GM19025 (cell line): ENCODE results near the gene IGFL2.
"Not testable (repeated sequence)": the region's sequence is repeated elsewhere in the genome, so short reads cannot be mapped to it uniquely, and the experiment has no call there.

Experiments
- ATAC-seq: cut with Tn5 transposase; IDR thresholded peaks from one replicate; pipeline ENCODE4 v1.9.1; 2021; ENCODE audit warnings: mild to moderate bottlenecking, low read depth, moderate library complexity; ENCODE audit not compliant: unreplicated experiment

The IGFL2 gene

DNA sequence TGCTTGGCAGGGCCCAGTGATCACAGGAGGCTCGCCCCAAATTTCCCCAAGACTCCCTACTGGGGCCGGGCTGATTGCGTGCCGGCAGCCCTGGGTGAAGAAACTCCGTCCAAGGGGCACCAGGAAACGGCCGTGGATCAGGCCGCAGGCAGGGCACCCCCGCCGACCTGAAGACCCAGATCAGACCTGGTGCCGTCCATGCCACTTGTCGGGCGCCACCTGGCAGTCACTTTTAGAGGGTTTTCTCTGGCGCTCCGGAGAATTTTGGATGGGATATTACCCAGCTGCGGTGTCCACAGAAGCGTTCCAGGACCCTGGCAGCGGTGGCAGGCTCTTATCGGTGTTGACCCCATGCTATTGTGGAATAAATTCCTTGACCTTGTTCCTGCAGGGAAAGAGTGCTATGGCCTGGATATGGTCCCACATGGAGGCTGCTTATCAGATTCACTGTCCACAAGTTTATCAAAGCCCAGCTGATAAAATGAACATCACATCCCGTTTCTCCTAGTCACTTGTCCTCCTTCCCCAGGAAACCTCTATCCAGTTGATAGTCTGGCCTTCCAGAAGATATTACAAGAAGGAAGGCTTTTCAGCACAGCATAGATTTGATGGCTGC lies 38.2 kb downstream of the IGFL2 start:
- no peak for ATAC-seq

GRCh38 chr19:46186717-46187101 lies 38.7 kb downstream of the IGFL2 start:
- ATAC-seq: no peak

- no peak for ATAC-seq
These were observed 42.2 kb downstream of the IGFL2 start for GRCh38 chr19:46189971-46190888.

- no peak for ATAC-seq
These were observed 43.3 kb downstream of the IGFL2 start for GRCh38 chr19:46191356-46191755.

- no peak for ATAC-seq
These were observed 43.9 kb downstream of the IGFL2 start for GRCh38 chr19:46191972-46192371.

DNA sequence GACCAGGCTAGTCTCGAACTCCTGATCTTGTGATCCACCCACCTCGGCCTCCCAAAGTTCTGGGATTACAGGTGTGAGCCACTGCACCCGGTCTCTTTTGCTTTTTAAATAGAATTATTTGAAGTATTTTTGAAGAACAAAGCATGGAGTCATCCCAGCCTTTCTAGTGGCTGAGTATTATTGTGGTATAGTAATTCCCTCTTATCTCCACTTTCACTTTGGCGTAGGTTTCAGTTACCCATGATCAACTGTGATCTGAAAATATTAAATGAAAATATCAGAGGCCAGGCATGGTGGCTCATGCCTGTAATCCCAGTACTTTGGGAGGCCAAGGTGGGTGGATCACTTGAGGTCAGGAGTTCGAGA lies 44.6 kb downstream of the IGFL2 start:
- not testable (repeated sequence) for ATAC-seq

DNA sequence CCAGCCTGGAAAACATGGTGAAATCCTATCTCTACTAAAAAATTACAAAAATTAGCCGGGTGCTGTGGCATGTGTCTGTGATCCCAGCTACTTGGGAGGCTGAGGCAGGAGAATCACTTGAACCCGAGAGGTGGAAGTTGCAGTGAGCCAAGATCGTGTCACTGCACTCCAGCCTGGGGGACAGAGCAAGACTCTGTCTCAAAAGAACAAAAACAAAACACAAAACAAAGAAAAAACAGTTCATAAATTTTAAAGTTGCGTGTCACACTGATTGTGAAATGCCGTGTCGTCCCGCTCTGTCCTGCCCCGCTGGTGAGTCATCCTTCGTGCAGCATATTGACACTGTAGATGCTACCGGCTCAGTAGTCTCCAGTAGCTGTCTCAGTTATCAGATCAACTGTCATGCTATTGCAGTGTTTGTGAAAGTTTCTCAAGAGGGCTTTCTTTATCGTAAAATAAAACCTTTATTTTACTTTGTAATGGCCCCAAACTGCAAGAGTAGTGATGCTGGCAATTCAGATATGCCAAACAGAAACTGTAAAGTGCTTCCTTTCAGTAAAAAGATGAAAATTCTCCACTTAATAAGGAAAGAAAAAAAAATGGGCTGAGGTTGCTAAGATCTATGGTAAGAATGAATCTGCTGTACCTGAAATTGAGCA lies 45.1 kb downstream of the IGFL2 start:
- no peak for ATAC-seq

DNA sequence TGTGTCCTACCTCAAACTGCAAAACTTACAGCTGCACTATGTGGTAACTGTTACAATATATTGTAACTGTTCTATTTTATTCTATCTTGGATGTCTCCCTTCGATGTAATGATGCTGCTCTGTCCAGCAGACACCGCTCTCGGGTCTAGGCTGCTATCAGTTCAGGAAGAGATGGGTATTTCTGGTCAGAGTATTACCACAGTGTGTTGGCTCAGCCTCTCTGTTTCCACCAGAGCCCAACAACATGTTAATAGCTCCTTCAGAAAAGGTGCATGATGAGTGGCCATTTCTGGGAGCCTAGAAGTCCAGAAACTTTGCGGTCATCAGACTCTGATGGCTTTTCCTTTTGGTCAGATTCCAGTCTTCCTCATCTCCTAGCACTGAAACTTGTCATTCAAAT lies 45.6 kb downstream of the IGFL2 start:
- ATAC-seq: no peak

DNA sequence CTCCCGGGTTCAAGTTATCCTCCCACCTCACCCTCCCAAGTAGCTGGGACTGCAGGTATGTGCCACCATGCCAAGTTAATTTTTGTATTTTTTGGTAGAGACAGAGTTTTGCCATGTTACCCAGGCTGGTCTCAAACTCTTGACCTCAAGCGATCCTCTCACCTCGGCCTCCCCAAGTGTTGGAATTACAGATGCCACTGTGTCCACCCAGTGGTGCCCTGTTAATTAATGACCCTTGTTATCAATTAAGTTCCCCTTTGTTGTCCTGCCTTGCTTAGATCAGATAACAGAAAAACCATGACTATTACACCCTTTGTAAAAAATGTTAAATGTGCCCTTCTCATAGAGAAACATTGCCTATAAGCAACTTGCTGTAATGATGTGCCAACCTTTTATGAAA lies 47.1 kb downstream of the IGFL2 start:
- no peak for ATAC-seq

DNA sequence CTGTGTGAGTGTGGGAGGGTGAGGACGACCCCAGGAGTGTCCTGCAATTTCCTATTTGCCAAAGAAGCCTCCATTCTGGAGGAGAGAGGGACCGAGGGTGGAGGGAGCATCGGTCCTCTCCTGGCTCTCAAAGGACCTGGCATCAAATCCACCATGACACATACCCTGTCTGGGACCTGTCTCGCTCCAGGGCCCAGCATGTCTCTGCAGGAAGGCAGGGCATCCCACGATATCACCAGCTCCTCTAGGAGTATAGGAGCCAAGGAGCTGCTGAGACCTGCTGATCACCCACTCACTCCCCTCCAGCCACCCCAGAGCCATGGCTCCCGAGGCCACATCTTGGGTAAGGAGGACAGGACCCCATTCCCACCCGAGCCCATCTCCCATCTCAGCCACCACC lies 47.9 kb downstream of the IGFL2 start:
- ATAC-seq: not testable (repeated sequence)

GRCh38 chr19:46196410-46197124 lies 48.5 kb downstream of the IGFL2 start:
- ATAC-seq: no peak

- ATAC-seq: no peak
These were observed 49.5 kb downstream of the IGFL2 start for GRCh38 chr19:46197314-46198070.

- ATAC-seq: no peak
These were observed 50.7 kb downstream of the IGFL2 start for GRCh38 chr19:46198756-46199155.

GRCh38 chr19:46201454-46202310 lies 53.6 kb downstream of the IGFL2 start:
- no peak for ATAC-seq

GRCh38 chr19:46202426-46202825 lies 54.4 kb downstream of the IGFL2 start:
- no peak for ATAC-seq

DNA sequence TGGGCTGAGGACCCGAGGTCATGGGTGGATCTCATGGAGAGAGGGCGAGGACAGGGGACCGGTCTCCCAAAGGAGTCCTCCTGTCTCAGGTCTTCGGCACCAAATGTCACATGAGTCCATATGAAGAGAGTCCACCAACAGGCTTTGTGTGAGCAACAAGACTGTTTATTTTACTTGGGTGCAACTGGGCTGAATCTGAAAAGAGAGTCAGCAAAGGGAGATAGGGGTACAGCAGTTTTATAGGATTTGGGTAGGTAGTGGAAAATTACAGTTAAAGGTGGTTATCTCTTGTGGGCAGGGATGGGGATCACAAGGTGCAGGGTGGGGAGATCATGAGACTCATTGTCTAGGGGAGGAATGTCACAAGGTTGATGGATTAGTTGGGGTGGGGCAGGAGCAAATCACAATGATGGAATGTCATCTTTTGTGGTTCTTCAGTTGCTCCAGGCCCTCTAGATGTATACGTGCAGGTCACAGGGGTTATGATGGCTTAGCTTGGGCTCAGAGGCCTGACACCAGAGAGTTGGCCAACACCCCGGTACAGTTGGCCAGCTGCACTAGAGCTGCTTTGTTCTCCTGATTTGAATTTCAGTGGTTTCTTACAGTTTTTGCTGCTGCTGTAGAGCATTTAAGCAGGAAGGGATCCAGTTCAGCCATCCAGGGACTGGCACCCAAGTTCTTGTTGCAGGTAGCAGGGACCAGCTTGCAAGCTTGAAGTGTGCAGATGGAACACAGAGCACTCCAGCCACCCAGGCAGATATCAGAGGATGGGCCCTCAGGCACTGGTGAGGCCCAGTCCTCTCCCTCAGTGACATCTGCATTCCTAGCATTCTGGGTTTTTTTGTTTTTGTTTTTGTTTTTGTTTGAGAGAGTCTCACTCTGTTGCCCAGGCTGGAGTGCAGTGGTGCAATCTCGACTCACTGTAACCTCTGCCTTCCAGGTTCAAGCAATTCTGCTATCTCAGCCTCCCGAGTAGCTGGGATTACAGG lies 55.1 kb downstream of the IGFL2 start:
- no peak for ATAC-seq

DNA sequence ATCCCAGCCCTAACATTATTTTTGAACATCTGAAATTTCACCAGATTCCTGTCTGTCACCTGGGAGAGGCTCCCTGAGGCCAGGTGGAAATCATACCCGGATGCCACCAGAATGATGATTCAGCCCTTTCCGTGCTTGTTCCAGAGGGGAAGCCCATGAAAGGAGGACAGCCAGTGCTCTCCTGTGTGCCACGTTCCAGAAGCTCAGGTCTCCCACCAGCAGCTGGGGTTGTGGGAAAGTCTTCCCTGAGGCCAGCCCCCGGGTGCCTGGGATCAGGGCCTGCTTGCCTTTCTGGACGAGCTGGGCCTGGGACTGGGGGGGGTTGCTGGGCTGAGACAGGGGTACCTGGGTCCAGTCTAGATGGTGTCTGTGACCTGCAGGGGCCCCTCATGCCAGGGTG lies 56.0 kb downstream of the IGFL2 start:
- ATAC-seq: no peak
